Superior temporal gyrus (tissue), 1 donor: ENCODE results near the gene HECTD2.
"Not testable (repeated sequence)": the region's sequence is repeated elsewhere in the genome, so short reads cannot be mapped to it uniquely, and the experiment has no call there.

Source experiments
- DNase-seq: peaks from one replicate; pipeline ENCODE4 v3.0.0-alpha.2; 2016; ENCODE audit errors: extremely low spot score

The HECTD2 gene

GRCh38 chr10:91472911-91473310 lies 62.8 kb downstream of the HECTD2 start:
- no peak for DNase-seq

- DNase-seq = no peak
Observed at GRCh38 chr10:91474009-91474408, 63.9 kb downstream of the HECTD2 start.

GRCh38 chr10:91477236-91477635 lies 67.1 kb downstream of the HECTD2 start:
- DNase-seq = no peak

GRCh38 chr10:91479583-91479982 lies 69.4 kb downstream of the HECTD2 start:
- no peak for DNase-seq

GRCh38 chr10:91487911-91488582 lies 77.9 kb downstream of the HECTD2 start:
- peak; percentile 9 for DNase-seq

- DNase-seq = peak; percentile 78
Observed at GRCh38 chr10:91493313-91493712, 83.2 kb downstream of the HECTD2 start.

GRCh38 chr10:91495402-91495801 lies 85.3 kb downstream of the HECTD2 start:
- no peak for DNase-seq

- DNase-seq = no peak
Observed at GRCh38 chr10:91496016-91496415, 85.9 kb downstream of the HECTD2 start.

GRCh38 chr10:91511549-91512330 lies 101.6 kb downstream of the HECTD2 start:
- no peak for DNase-seq

GRCh38 chr10:91512458-91512857 lies 102.3 kb downstream of the HECTD2 start:
- DNase-seq = no peak

GRCh38 chr10:91513598-91514424 lies 103.7 kb downstream of the HECTD2 start:
- no peak for DNase-seq

GRCh38 chr10:91514787-91515186 lies 104.6 kb downstream of the HECTD2 start:
- no peak for DNase-seq

GRCh38 chr10:91517394-91517793 lies 107.2 kb downstream of the HECTD2 start:
- DNase-seq = no peak

GRCh38 chr10:91519899-91520514 lies 109.9 kb downstream of the HECTD2 start:
- DNase-seq = no peak

- DNase-seq = no peak
Observed at GRCh38 chr10:91520661-91521060, 110.5 kb downstream of the HECTD2 start.

GRCh38 chr10:91521439-91521838 lies 111.3 kb downstream of the HECTD2 start:
- no peak for DNase-seq

- no peak for DNase-seq
Observed at GRCh38 chr10:91525896-91526712, 116.0 kb downstream of the HECTD2 start.

GRCh38 chr10:91528080-91528479 lies 117.9 kb downstream of the HECTD2 start:
- DNase-seq = no peak

- no peak for DNase-seq
Observed at GRCh38 chr10:91528768-91529167, 118.6 kb downstream of the HECTD2 start.

- DNase-seq = not testable (repeated sequence)
Observed at GRCh38 chr10:91534789-91535188, 124.6 kb downstream of the HECTD2 start.

- DNase-seq = no peak
Observed at GRCh38 chr10:91536111-91536510, 126.0 kb downstream of the HECTD2 start.
